Gastrocnemius medialis (tissue), 4 donors: Measurements from ENCODE around the gene HNRNPDL. TPM values are rescaled to one million over a fixed set of nuclear protein-coding genes. Genes with fewer than 3 reads are reported as not detected.

Experiments
- ATAC-seq, 2 donors: fragments of 150-250 bp; one replicate each; pipeline ENCODE4 v1.9.1; 2016
- DNase-seq, 2 donors: peaks; one replicate each; pipeline ENCODE4 v3.0.0-alpha.2; 2019
- H3K27ac ChIP-seq, 4 donors: fragments of 200-600 bp; sonication (generic); 1 replicate in 1 of 4; 2 replicates in 3 of 4; pipeline ENCODE4 v1.5.1; 2016 to 2018; ENCODE audit warnings: mild to moderate bottlenecking in 2 of 4, moderate library complexity in 1 of 4
- H3K27me3 ChIP-seq, 3 donors: fragments of 200-600 bp; sonication (generic) in 2 of 3; 1 replicate in 1 of 3; 2 replicates in 2 of 3; pipeline versions ENCODE4 v1.5.1 to v1.6.0; 2016 to 2019; ENCODE audit warnings: mild to moderate bottlenecking in 1 of 3, moderate library complexity in 1 of 3
- H3K36me3 ChIP-seq, 2 donors: fragments of 200-600 bp; sonication (generic) in 1 of 2; one replicate each; pipeline ENCODE4 v1.5.1; 2017 to 2018
- H3K4me1 ChIP-seq, 2 donors: fragments of 200-600 bp; sonication (generic) in 1 of 2; one replicate each; pipeline ENCODE4 v1.5.1; 2016 to 2017; ENCODE audit warnings: mild to moderate bottlenecking in 2 of 2
- H3K4me3 ChIP-seq, 4 donors: fragments of 200-600 bp; sonication (generic) in 3 of 4; 1 replicate in 1 of 4; 2 replicates in 3 of 4; pipeline ENCODE4 v1.5.1; 2016 to 2019; ENCODE audit warnings: mild to moderate bottlenecking in 2 of 4
- H3K9me3 ChIP-seq, 3 donors: fragments of 200-600 bp; sonication (generic) in 2 of 3; 1 replicate in 1 of 3; 2 replicates in 2 of 3; pipeline ENCODE4 v1.5.1; 2016 to 2019
- POLR2A ChIP-seq, 2 donors: fragments of 450-650 bp; IDR thresholded peaks; one replicate each; pipeline ENCODE4 v1.6.1; 2017; ENCODE audit warnings: antibody characterized with exemption in 2 of 2, mild to moderate bottlenecking in 2 of 2, moderate library complexity in 2 of 2
- in situ Hi-C, 4 donors: fragments of 200-750 bp; cut with MboI; loops; one replicate each; pipeline versions ENCODE4 v1.15.0 to v1.8.0; 2017; ENCODE audit warnings: low sequenced_read_pairs in 4 of 4
- intact Hi-C: fragments of 100-400 bp; cut with DNase I; formaldehyde crosslinking; loops from one replicate; pipeline ENCODE4 v1.15.1; 2023; ENCODE audit warnings: low total_unique reads
- total RNA-seq, 4 donors: library from RNA; depleted of rRNA; stranded (reverse); fragments of >200 nt; gene quantifications; one replicate each; pipeline versions ENCODE4 v1.1.0 to v1.2.3, GENCODE V29; 2016
- TF ChIP-seq, protein P1 (sequence below), 5 experiments: fragments of 450-650 bp in 3 of 5; fragments of 200-600 bp in 2 of 5; sonication (generic) in 2 of 5; IDR thresholded peaks in 4 of 5; conservative IDR thresholded peaks in 1 of 5; 1 replicate in 4 of 5; 2 replicates in 1 of 5; pipeline ENCODE4 v1.5.1; 2016 to 2019; ENCODE audit warnings: antibody characterized with exemption in 5 of 5, mild to moderate bottlenecking in 3 of 5, moderate library complexity in 3 of 5

HNRNPDL gene
- total RNA-seq, 4 donors from 2014 or later, result 151 to 275 (median 226) TPM

DNA sequence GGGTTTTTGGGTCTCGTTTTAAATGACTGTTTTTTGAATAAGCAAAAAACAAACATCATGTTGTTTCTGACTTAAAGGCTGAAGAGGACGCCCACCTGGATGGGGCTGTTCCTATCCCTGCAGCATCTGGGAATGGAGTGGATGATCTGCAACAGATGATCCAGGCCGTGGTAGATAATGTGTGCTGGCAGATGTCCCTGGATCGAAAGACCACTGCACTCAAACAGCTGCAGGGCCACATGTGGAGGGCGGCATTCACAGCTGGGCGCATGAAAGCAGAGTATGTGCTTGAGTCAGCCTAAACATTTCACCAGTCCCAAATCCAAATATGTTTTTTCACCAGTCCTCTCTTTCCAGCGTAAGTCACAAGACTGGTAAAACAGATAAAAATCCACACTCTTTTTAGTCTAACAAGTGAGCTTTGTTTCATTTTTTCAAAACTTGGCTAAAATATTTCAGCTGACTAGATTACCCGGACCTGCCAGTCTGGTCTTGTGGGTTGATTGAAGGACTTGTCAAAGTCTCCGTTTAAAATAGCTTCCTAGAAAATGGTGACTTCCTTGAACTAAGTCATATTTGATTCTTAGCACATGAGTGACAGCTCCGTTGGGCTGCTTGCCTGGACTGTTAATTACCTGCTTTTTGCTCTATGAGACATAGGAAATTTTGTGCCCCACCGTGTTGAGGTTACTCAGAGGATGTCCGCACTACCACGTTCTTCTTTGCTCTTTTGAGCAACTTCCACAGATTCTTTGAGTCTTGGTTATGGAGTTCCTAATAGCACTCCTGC is 20.9 kb upstream of the HNRNPDL start:
- no peak overlapping the region for H3K27ac ChIP-seq
- DNase-seq (no peak), ATAC-seq (no peak)
- H3K4me1 ChIP-seq, result no peaks in the 10 kb centered on the region
- no peaks in the 10 kb centered on the region for H3K9me3 ChIP-seq
- H3K4me3 ChIP-seq, result no peak overlapping the region
- in situ Hi-C loops, result loop anchor here in 3 of 4 donors (25.0 kb wide), 1 partner anchor 811 kb away; no protein-coding TSS in a partner anchor
- no peaks in the 10 kb centered on the region for H3K27me3 ChIP-seq
- intact Hi-C loops, result no loop called here
- no peak for TF ChIP-seq POLR2A (IDR thresholded peaks at IDR 0.05)
- TF ChIP-seq, protein P1, sequence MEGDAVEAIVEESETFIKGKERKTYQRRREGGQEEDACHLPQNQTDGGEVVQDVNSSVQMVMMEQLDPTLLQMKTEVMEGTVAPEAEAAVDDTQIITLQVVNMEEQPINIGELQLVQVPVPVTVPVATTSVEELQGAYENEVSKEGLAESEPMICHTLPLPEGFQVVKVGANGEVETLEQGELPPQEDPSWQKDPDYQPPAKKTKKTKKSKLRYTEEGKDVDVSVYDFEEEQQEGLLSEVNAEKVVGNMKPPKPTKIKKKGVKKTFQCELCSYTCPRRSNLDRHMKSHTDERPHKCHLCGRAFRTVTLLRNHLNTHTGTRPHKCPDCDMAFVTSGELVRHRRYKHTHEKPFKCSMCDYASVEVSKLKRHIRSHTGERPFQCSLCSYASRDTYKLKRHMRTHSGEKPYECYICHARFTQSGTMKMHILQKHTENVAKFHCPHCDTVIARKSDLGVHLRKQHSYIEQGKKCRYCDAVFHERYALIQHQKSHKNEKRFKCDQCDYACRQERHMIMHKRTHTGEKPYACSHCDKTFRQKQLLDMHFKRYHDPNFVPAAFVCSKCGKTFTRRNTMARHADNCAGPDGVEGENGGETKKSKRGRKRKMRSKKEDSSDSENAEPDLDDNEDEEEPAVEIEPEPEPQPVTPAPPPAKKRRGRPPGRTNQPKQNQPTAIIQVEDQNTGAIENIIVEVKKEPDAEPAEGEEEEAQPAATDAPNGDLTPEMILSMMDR (IDR thresholded peaks at IDR 0.05 in 4 of 5, conservative IDR thresholded peaks at IDR 0.05 in 1 of 5), result no peak
- peaks cover 0 to 24% of the 10 kb centered on the region in 2 donors for H3K36me3 ChIP-seq

DNA sequence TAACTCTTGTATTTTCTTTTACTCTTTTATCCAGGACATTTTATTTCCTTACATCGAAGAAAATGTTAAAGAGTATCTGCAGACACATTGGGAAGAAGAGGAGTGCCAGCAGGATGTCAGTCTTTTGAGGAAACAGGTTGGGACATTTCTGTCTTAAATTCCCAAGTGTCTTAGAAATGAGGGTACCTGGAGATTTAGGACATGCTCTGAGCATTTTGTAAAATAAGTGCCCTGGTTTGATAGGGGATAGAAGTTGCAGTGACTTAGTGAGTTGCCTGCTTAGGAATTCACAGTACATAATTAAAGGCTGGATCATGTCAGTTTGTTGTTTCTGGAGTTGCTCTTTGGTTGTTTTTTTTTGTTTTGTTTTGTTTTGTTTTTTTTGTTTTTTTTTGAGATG is 17.6 kb upstream of the HNRNPDL start:
- no peak overlapping the region for H3K4me3 ChIP-seq
- H3K9me3 ChIP-seq, result no peaks in the 10 kb centered on the region
- intact Hi-C loops, result no loop called here
- H3K4me1 ChIP-seq, result no peaks in the 10 kb centered on the region
- H3K27ac ChIP-seq, result no peak overlapping the region
- no peak for DNase-seq
- no peaks in the 10 kb centered on the region for H3K27me3 ChIP-seq
- no peak for ATAC-seq
- TF ChIP-seq, protein P1 (IDR thresholded peaks at IDR 0.05 in 4 of 5, conservative IDR thresholded peaks at IDR 0.05 in 1 of 5), result no peak
- no peak for TF ChIP-seq POLR2A (IDR thresholded peaks at IDR 0.05)
- peaks cover 0 to 15% of the 10 kb centered on the region in 2 donors for H3K36me3 ChIP-seq
- in situ Hi-C loops, result loop anchor here in 3 of 4 donors (25.0 kb wide), 3 partner anchors 439 to 1014 kb away; partner anchors contain the start of genes HELQ (in 3 of the 3), MRPS18C (in 3 of the 3), LIN54 (in 1 of the 3) and SEC31A (in 1 of the 3)

DNA sequence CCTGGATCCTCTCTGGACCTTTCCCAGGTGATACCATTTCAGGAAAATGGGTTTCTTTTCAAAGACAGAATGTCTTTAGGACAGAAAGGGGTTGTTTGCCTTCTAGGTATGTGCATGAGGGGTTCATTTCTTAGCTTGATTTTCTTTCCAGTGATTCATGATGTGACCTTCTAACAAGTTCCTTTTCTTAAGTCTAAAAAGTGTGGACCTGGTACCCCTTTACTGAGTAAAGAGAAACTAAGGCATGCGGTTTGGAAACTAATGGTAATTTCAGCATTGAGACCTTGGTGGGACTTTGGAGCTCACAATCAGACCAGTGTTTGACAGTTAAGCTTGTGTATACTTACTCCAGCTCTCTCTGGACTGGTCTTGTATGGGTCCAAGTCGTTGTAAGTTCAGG is 8.8 kb upstream of the HNRNPDL start:
- DNase-seq (no peak), ATAC-seq (no peak)
- H3K27ac ChIP-seq, result no peak overlapping the region
- intact Hi-C loops, result no loop called here
- in situ Hi-C loops, result loop anchor here in 3 of 4 donors (25.0 kb wide), 3 partner anchors 448 to 1023 kb away; partner anchors contain the start of genes HELQ (in 3 of the 3), MRPS18C (in 3 of the 3), LIN54 (in 1 of the 3) and SEC31A (in 1 of the 3)
- no peak overlapping the region for H3K4me3 ChIP-seq
- no peaks in the 10 kb centered on the region for H3K27me3 ChIP-seq
- H3K9me3 ChIP-seq, result no peaks in the 10 kb centered on the region
- no peaks in the 10 kb centered on the region for H3K4me1 ChIP-seq
- no peaks in the 10 kb centered on the region for H3K36me3 ChIP-seq
- TF ChIP-seq, protein P1 (IDR thresholded peaks at IDR 0.05 in 4 of 5, conservative IDR thresholded peaks at IDR 0.05 in 1 of 5), result no peak
- TF ChIP-seq POLR2A (IDR thresholded peaks at IDR 0.05), result no peak

DNA sequence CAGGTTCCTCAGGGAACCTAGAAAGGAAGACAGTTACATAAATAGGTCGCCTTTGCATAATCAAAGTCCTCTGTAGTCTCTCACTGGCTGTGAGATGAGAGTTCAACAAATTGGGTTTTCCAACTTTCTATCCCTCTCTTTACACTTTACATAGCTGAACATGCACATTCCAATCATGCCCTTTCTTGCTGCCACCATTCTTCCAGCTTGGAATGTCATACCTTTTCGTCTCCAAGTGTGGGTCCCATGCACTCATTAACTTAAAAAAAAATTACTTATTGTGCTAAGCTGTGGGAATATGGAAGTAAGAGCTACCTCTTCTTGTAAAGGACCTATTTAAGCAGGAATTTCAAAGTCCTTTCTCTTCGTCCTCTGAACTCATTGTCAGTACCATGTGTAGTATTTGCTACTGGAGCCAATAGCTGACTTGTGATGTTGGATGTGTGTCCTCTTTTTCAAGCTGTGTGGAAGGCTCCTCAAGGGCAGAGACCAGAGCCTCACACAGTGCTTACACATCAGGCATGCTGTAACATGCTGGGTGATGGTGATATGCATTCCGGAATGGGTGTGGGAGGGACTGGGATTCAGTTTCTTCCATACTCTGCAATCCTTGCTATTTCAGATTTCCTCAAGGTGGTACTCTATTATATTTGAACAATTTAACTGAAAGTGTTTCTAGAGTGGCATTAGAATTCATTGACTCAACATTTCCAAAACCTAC is 7.2 kb upstream of the HNRNPDL start:
- in situ Hi-C loops, result loop anchor here in 3 of 4 donors (25.0 kb wide), 3 partner anchors 450 to 1025 kb away; partner anchors contain the start of genes HELQ (in 3 of the 3), MRPS18C (in 3 of the 3), LIN54 (in 1 of the 3) and SEC31A (in 1 of the 3)

More for the DNA sequence above, 7.2 kb upstream of the HNRNPDL start:
- no peaks in the 10 kb centered on the region for H3K27me3 ChIP-seq
- no peak for ATAC-seq
- TF ChIP-seq, protein P1 (IDR thresholded peaks at IDR 0.05 in 4 of 5, conservative IDR thresholded peaks at IDR 0.05 in 1 of 5), result no peak
- TF ChIP-seq POLR2A (IDR thresholded peaks at IDR 0.05), result no peak
- DNase-seq, result no peak
- H3K4me3 ChIP-seq, result no peak overlapping the region
- H3K4me1 ChIP-seq, result no peaks in the 10 kb centered on the region
- intact Hi-C loops, result no loop called here
- no peak overlapping the region for H3K27ac ChIP-seq
- no peaks in the 10 kb centered on the region for H3K36me3 ChIP-seq
- no peaks in the 10 kb centered on the region for H3K9me3 ChIP-seq
